GM12878 (cell line): ENCODE measurements around the gene CRY1.

Source experiments
- CTCF ChIP-seq, 3 experiments: IDR thresholded peaks in 2 of 3; conservative IDR thresholded peaks in 1 of 3; 2 replicates each; pipeline ENCODE4 v1.5.1; 2011; ENCODE audit warnings: low read depth in 3 of 3, low read length in 3 of 3, mild to moderate bottlenecking in 3 of 3, control low read depth in 2 of 3, moderate library complexity in 2 of 3, inconsistent platforms in 1 of 3, mixed read lengths in 1 of 3; ENCODE audit not compliant: control insufficient read depth in 2 of 3, insufficient read depth in 1 of 3; ENCODE audit errors: extremely low read depth in 1 of 3
- E4F1 ChIP-seq: fragments of 450-650 bp; IDR thresholded peaks from 2 replicates; pipeline ENCODE4 v1.6.1; 2018; ENCODE audit warnings: borderline replicate concordance, mild to moderate bottlenecking; ENCODE audit not compliant: partially characterized antibody
- ELK1 ChIP-seq: IDR thresholded peaks from 2 replicates; pipeline ENCODE4 v1.6.1; 2012; ENCODE audit warnings: low read depth, low read length, improper control_type of control experiment
- EP300 ChIP-seq, 2 experiments: fragments of 150-350 bp in 1 of 2; IDR thresholded peaks; 2 replicates each; pipeline ENCODE4 v1.6.1; 2011 to 2012; ENCODE audit warnings: low read depth in 2 of 2, low read length in 2 of 2, borderline replicate concordance in 1 of 2, improper control_type of control experiment in 1 of 2, inconsistent platforms in 1 of 2; ENCODE audit not compliant: control insufficient read depth in 1 of 2
- GABPA ChIP-seq: IDR thresholded peaks from 2 replicates; pipeline ENCODE4 v1.6.1; 2014; ENCODE audit warnings: antibody characterized with exemption, low read depth, mild to moderate bottlenecking, inconsistent platforms
- MAX ChIP-seq: IDR thresholded peaks from 2 replicates; pipeline ENCODE4 v1.6.1; 2012; ENCODE audit warnings: low read depth, low read length, improper control_type of control experiment
- MYC ChIP-seq: IDR thresholded peaks from 2 replicates; pipeline ENCODE4 v1.6.1; 2011; ENCODE audit warnings: mild to moderate bottlenecking, low read length, moderate library complexity, inconsistent platforms; ENCODE audit not compliant: insufficient read depth, insufficient replicate concordance, insufficient read length, severe bottlenecking
- POLR2A ChIP-seq: IDR thresholded peaks from 2 replicates; pipeline ENCODE4 v1.6.1; 2011; ENCODE audit warnings: low read depth, mild to moderate bottlenecking, low read length
- SIN3A ChIP-seq: IDR thresholded peaks from 2 replicates; pipeline ENCODE4 v1.6.1; 2012; ENCODE audit warnings: low read depth, low read length, improper control_type of control experiment
- SREBF2 ChIP-seq: IDR thresholded peaks from 2 replicates; pipeline ENCODE4 v1.6.1; 2012; ENCODE audit warnings: mild to moderate bottlenecking, low read length
- WRNIP1 ChIP-seq: IDR thresholded peaks from 2 replicates; pipeline ENCODE4 v1.6.1; 2011; ENCODE audit warnings: low read depth, low read length, improper control_type of control experiment, borderline replicate concordance
- YY1 ChIP-seq: IDR thresholded peaks from 2 replicates; pipeline ENCODE4 v1.6.1; 2011; ENCODE audit warnings: low read depth, mild to moderate bottlenecking, low read length

GRCh38 chr12:107103516-107103915 is 10.2 kb upstream of the CRY1 start:
- TF ChIP-seq POLR2A, result no peak
- TF ChIP-seq YY1, result no peak
- TF ChIP-seq CTCF (IDR thresholded peaks at IDR 0.05 in 2 of 3, conservative IDR thresholded peaks at IDR 0.05 in 1 of 3; ENCODE audit: control insufficient read depth in 2 of 3, extremely low read depth in 1 of 3, insufficient read depth in 1 of 3, low read depth in 3 of 3, low read length in 3 of 3), result no peak
- no peak for TF ChIP-seq EP300 (IDR thresholded peaks at IDR 0.05; ENCODE audit: borderline replicate concordance in 1 of 2, control insufficient read depth in 1 of 2, low read depth in 2 of 2, low read length in 2 of 2)
- no peak for TF ChIP-seq SIN3A
- no peak for TF ChIP-seq SREBF2
- no peak for TF ChIP-seq GABPA
- no peak for TF ChIP-seq ELK1
- no peak for TF ChIP-seq MAX
- no peak for TF ChIP-seq WRNIP1
- no peak for TF ChIP-seq E4F1
- TF ChIP-seq MYC, result no peak
